Measurements from ENCODE around the gene KCNQ1.

The KCNQ1 gene

DNA sequence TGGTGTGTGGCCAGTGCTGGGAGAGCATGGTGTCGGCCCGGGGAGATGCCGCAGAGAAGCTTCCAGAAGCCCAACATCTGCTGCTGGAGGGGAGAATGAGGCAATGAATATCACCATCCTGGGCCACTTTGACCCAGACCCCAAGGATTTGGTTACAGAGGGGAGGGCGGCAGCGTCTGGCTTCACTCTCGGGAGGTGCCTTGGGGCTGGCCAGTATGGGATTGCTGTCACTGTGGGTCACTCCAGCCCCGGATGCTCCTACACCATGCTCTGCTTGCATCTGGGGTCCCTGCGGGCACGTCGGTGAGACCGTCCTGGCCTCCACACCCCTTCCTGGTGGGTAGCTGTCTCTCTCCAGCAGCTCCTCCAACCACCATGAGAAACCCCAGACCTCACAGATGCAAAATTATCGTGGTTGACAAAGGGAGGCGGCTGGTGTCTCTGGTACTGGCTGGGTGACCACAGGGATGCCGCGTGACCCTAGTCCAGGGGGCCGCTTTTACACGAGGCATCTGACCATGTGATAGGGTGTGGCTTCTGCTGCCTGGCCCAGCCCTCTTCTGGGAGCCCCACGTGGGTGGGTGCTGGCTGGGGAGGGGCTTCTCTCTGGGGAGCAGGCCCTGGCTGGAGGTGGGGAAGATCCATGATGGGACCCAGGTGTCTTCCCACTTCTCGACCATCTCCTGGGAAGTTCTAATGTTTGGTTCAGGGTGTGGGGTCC, 5.7 kb downstream of the KCNQ1 start:
- Mint-ChIP-seq H3K4me3 (no peak overlapping the region), H3K4me1 (ENCODE audit: low read depth) (peaks cover 14% of the 10 kb centered on the region), H3K9me3 (no peaks in the 10 kb centered on the region), H3K27me3 (ENCODE audit: low read depth) (peaks cover under 1% of the 10 kb centered on the region), H3K27ac (no peak overlapping the region), H3K36me3 (ENCODE audit: low read depth) (no peaks in the 10 kb centered on the region)

DNA sequence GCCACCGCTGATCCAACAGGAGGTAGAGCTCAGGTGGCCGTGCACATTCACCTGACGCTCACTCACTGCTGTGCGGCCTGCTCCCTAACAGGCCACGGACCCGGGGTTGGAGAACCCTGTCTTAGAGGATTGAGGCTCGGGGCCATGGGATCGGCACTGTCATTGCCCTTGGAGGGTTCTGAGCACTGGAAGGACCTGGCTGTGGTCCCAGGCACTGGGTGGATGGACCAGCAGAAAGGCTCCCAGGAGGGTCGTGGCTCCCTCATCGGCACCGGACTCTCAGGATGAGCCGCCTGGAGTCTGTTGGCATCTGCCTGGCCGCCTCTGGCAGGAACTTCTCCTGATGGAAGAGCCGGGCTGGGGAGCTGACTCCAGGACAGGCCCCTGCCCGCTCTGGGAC, 6.5 kb downstream of the KCNQ1 start:
- H3K36me3 Mint-ChIP-seq (ENCODE audit: low read depth), result no peaks in the 10 kb centered on the region
- no peak overlapping the region for H3K4me3 Mint-ChIP-seq
- no peak overlapping the region for H3K27ac Mint-ChIP-seq
- peaks cover 14% of the 10 kb centered on the region for H3K4me1 Mint-ChIP-seq (ENCODE audit: low read depth)
- H3K9me3 Mint-ChIP-seq, result no peaks in the 10 kb centered on the region
- H3K27me3 Mint-ChIP-seq (ENCODE audit: low read depth), result no peaks in the 10 kb centered on the region

DNA sequence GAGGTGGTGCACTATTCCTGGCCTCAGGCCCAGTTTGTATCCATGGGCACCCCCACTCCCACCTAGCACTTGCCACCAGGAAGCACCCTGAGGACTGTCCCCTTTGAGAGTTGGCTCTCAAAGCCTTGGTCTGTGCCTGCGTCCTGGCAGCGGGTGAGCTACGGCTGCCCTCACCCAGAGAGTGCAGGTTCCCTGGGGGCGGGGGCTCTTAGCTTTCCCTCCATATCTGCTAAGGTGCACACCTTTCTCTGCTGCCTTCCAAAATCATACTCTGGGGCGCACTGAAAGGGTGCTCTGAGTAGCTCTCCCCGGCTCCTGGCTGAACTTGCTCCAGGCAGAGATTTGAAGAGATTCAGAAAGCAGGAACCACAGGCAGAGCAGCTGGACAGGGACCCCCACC, 7.1 kb downstream of the KCNQ1 start:
- no peak overlapping the region for H3K27ac Mint-ChIP-seq
- no peaks in the 10 kb centered on the region for H3K27me3 Mint-ChIP-seq (ENCODE audit: low read depth)
- no peak overlapping the region for H3K4me3 Mint-ChIP-seq
- no peaks in the 10 kb centered on the region for H3K9me3 Mint-ChIP-seq
- no peaks in the 10 kb centered on the region for H3K36me3 Mint-ChIP-seq (ENCODE audit: low read depth)
- peaks cover 11% of the 10 kb centered on the region for H3K4me1 Mint-ChIP-seq (ENCODE audit: low read depth)

DNA sequence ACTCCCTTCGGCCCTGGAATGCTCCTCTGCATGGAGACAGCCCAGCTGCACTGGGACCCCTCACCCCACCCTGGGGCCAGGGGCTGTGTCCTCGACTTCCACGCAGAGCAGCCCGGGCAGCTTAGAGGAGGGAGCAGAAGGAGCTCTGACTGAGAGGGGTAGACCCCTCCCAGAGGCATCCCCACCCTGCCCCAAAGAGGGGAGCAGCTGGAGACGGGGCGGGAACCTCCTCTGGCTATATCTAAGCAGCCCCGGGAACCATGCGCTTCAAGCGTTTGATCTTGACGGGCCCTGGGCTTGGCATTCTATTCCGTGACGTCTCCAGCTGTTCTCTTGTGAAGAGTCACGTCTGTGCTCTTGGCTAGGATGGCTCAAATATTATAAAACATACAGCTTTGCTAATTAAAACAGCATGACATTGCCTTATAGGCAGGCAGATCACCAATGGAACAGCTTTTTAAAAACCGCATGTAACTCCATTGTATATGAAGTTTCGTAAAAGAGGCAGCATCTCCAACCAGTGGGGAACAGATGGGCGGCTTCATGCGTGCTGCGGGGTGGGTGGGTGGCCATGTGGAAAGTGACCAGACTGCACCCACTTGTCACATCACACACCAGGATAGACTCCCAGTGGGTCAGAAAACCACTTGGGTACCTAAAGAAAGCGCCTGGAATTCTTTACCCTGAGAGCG, 7.7 kb downstream of the KCNQ1 start:
- Mint-ChIP-seq H3K9me3 (no peaks in the 10 kb centered on the region), H3K4me1 (ENCODE audit: low read depth) (peaks cover 6% of the 10 kb centered on the region), H3K4me3 (no peak overlapping the region), H3K36me3 (ENCODE audit: low read depth) (no peaks in the 10 kb centered on the region), H3K27ac (no peak overlapping the region), H3K27me3 (ENCODE audit: low read depth) (no peaks in the 10 kb centered on the region)

DNA sequence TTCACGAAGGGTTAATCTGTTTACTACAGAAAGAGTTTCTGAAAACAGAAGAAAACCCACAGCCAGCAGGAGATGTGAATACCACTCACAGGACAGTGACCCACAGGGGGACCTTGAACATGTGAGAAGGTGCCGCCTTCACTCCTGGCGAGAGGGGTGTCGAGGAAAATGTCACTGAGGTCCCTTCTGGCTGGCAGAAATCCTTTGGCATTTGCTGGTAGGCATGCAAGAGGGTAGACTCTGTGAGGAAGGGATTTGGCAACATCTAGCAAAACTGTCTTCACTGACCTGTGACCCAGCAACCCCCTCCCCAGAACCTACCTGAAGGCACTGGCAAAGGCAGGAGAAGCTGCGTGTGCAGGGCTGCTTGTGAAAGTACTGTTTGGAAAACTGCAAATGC, 8.6 kb downstream of the KCNQ1 start:
- no peaks in the 10 kb centered on the region for H3K36me3 Mint-ChIP-seq (ENCODE audit: low read depth)
- H3K9me3 Mint-ChIP-seq, result no peaks in the 10 kb centered on the region
- no peak overlapping the region for H3K4me3 Mint-ChIP-seq
- H3K27me3 Mint-ChIP-seq (ENCODE audit: low read depth), result no peaks in the 10 kb centered on the region
- H3K4me1 Mint-ChIP-seq (ENCODE audit: low read depth), result peaks cover 1% of the 10 kb centered on the region
- no peak overlapping the region for H3K27ac Mint-ChIP-seq

DNA sequence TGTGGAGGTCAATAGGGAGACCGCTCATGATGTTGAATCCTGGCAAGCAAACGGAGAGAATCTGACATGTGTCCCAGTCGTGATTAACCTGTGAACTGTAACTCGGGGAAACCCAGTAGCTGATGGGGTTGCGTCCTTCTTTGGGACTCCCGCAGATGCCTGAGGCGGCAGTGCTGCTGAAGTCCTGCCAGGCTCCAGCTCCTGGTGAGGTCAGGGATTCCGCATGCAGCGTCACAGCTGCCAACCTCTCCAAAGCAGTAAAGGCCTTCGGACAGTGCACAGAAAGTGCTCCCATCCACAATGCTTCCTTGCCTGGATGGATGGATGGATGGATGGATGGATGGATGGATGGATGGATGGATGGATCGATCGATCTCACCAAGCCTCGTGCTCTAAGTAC, 13.5 kb downstream of the KCNQ1 start:
- H3K4me1 Mint-ChIP-seq (ENCODE audit: low read depth), result no peaks in the 10 kb centered on the region
- no peaks in the 10 kb centered on the region for H3K27me3 Mint-ChIP-seq (ENCODE audit: low read depth)
- H3K27ac Mint-ChIP-seq, result no peak overlapping the region
- no peaks in the 10 kb centered on the region for H3K9me3 Mint-ChIP-seq
- no peak overlapping the region for H3K4me3 Mint-ChIP-seq
- H3K36me3 Mint-ChIP-seq (ENCODE audit: low read depth), result no peaks in the 10 kb centered on the region

DNA sequence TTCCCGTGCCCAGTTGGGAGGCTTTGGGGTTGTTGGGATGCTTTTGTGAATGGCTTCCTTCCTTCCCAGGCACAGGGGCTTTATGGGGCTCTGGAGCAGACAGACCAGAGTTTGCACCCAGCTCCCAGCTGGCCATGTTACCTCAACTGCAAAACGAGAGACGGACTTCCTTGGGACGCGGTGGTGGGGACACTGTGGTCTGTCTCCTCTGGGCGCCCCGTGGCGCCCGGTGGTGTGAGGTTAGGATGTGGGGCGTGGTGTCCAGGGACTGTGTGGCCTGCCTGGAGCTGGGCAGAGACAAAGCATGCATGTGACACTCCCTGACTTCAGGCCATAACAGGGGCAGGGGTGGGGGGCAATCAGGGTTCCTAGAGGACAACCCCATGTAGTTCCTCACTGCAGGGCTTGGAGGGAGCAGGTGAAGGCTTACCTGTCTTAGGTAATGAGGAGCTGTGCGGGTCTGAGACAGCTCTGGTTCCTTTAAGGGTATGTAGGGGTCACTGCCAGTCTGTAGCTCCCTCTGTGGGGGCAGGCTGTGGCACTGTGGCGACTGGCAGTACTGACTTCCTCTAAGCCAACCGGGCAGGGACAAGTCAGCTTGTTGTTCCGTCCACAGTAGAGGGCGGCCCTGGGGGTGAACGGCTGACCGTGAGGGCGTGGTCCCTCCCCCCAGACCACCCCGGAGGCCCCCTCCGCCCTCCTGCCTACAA, 14.4 kb downstream of the KCNQ1 start:
- no peaks in the 10 kb centered on the region for H3K9me3 Mint-ChIP-seq
- H3K27ac Mint-ChIP-seq, result no peak overlapping the region
- H3K36me3 Mint-ChIP-seq (ENCODE audit: low read depth), result no peaks in the 10 kb centered on the region
- H3K4me3 Mint-ChIP-seq, result no peak overlapping the region
- no peaks in the 10 kb centered on the region for H3K27me3 Mint-ChIP-seq (ENCODE audit: low read depth)
- H3K4me1 Mint-ChIP-seq (ENCODE audit: low read depth), result no peaks in the 10 kb centered on the region

DNA sequence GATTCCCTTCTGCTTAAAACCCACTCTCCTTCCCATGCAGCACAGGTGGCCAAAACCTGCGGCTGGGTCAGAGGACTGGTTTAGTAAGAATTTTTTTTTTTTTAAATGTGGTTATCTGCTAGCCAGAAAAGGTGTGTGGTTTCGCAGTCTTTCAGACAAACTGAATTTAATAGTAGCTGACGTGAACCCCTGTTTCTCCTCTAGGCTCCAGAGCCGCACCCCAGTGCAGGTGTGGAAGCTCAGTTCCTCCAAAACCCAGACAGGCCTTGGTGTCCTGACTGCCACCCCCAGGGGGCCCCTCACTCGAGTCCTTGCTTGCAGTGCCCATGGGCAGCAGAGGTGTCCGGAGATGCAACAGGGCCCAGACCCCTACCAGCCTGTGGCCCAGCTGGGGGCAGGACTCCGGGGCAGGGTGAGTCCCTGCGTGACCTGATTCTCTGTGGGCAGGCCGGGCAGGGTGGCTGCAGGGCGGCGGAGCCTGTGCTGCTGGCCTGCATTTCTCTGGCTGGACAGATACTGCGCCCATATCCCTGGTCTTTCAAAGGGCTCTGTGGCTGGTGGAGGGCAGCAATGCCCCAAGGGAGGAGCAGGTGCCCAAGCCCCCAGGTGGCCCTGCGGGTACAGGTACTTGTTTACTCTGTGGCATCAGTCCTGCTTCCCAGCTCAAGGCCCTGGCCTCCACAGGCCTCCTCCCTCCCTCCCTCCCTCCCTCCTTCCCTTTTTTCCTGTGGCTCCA, 15.2 kb downstream of the KCNQ1 start:
- Mint-ChIP-seq H3K36me3 (ENCODE audit: low read depth) (no peaks in the 10 kb centered on the region), H3K27ac (no peak overlapping the region), H3K9me3 (no peaks in the 10 kb centered on the region), H3K4me1 (ENCODE audit: low read depth) (no peaks in the 10 kb centered on the region), H3K4me3 (no peak overlapping the region), H3K27me3 (ENCODE audit: low read depth) (no peaks in the 10 kb centered on the region)

DNA sequence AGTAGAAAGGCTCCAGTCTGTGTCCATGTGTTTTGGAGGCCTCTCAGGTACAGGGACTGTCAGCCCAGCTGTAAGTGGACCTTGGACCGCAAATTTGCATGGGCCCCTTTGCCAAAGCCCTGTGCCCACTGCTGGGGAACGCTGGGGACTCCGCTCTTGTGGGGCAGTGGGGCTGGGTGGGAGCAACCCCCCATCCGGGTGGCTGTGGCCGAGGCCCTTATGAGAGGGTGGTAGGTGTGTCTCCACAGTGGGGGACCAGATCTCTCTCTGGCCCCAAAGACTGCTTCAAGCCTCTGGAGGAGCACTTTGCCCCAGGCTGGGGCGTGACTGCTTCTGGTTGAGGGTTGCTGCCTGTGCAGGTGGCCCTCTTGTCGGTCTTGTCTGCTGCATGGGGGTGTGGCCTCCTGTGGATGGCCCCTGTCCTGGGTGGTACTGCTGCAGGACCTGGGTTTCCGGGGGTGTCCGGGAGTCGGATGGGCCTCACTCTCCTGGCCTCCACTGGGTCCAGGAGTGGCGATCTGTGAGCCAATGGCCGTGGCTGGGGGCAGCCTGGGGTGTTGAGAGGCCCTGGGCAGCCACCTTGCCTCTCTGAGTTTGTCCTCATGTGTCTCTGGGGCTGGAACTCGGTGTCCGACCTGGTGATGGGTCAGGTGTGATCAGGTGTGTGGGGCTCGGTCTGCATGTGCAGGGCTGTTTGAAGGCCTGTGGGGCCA, 15.9 kb downstream of the KCNQ1 start:
- Mint-ChIP-seq H3K9me3 (no peaks in the 10 kb centered on the region), H3K27ac (no peak overlapping the region), H3K4me1 (ENCODE audit: low read depth) (no peaks in the 10 kb centered on the region), H3K27me3 (ENCODE audit: low read depth) (no peaks in the 10 kb centered on the region), H3K4me3 (no peak overlapping the region), H3K36me3 (ENCODE audit: low read depth) (no peaks in the 10 kb centered on the region)

DNA sequence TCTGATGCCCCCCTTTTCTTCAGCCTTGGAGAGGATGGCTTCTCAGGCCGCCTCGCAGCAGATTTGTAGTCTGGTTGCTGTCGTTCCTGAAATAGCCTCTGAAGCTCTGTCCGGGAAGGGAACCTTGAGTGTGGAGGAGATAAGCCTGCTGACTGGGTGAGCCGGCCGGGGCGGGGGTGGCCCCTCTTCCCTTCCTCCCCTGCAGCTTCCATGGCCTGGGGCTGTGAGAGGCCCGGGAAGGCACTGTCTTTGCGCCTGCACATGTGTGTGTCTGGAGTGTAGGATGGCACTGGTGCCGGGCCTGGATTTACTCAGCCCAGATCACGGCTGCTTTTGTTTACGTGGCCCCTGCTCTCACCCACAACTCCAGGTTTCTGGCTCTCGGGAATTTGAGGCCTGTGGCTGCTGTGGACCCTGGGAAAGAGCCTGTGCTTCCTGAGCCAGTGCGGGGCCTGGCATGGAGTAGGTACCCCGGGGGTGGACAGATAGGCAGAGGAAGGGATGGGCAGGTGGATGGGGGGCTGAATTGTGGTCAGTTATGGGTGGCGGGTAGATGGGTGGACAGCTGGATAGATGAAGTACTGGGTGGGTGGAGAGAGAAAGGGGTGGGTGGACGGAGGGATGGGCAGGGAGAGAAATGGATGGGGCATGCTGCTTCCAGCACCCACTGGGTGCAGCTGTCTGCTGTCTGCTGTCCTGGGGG, 16.6 kb downstream of the KCNQ1 start:
- no peaks in the 10 kb centered on the region for H3K27me3 Mint-ChIP-seq (ENCODE audit: low read depth)
- no peaks in the 10 kb centered on the region for H3K36me3 Mint-ChIP-seq (ENCODE audit: low read depth)
- no peaks in the 10 kb centered on the region for H3K9me3 Mint-ChIP-seq
- no peak overlapping the region for H3K4me3 Mint-ChIP-seq
- no peak overlapping the region for H3K27ac Mint-ChIP-seq
- H3K4me1 Mint-ChIP-seq (ENCODE audit: low read depth), result peaks cover under 1% of the 10 kb centered on the region

DNA sequence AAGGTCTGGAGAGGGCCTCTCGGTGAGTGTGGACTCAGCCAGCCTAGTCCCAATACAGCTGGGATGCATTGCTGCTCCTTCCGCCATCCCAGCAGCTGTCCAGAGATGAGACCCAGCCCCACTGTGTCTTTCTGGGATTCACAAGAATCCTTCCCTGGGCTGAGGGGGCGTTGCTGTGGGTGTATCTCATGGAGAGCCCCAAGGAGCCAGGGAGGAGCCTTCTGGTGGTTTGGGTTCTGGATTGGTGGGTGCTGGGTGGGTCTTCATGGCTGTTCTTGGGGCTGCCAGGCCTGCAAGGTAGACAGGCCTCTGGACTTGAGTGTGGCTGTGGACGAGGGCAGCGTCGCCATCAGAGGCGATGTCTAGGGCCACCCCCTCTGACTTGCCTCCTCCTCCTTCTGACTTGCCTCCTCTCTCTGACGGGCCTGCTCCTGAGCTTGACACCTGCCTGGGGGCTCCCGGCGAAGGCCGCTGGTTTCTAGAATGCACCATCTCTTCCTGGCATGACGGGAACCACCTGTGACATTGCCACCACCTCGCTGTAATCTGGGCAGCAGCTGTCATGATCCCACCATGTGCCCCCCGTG, 17.2 kb downstream of the KCNQ1 start:
- peaks cover 4% of the 10 kb centered on the region for H3K4me1 Mint-ChIP-seq (ENCODE audit: low read depth)
- H3K36me3 Mint-ChIP-seq (ENCODE audit: low read depth), result no peaks in the 10 kb centered on the region
- H3K27me3 Mint-ChIP-seq (ENCODE audit: low read depth), result no peaks in the 10 kb centered on the region
- no peaks in the 10 kb centered on the region for H3K9me3 Mint-ChIP-seq
- H3K27ac Mint-ChIP-seq, result no peak overlapping the region
- no peak overlapping the region for H3K4me3 Mint-ChIP-seq

DNA sequence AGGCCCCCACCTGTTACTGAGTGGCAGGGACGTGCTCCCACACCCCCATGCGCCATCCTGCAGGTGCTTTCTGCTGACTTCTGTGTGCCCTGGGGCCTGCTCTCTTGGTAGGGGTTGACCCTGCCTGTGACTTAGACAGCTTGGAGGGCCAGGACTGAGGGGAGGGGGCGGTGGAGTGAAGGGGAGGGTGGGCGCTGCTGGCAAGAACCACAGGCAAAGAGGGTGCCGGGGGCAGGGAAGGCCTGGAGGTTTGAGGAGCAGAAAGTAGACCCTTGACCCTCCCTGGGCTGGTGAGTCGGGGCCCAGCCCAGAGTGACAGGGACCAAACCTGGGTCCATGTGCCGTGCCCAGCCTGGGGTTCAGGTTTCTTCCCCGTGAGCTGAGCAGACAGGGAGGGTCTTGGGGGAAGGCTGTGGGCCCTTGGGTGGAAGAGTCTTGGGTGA, 17.8 kb downstream of the KCNQ1 start:
- no peak overlapping the region for H3K4me3 Mint-ChIP-seq
- H3K27ac Mint-ChIP-seq, result no peak overlapping the region
- H3K9me3 Mint-ChIP-seq, result no peaks in the 10 kb centered on the region
- H3K27me3 Mint-ChIP-seq (ENCODE audit: low read depth), result no peaks in the 10 kb centered on the region
- no peaks in the 10 kb centered on the region for H3K36me3 Mint-ChIP-seq (ENCODE audit: low read depth)
- H3K4me1 Mint-ChIP-seq (ENCODE audit: low read depth), result peaks cover 9% of the 10 kb centered on the region

DNA sequence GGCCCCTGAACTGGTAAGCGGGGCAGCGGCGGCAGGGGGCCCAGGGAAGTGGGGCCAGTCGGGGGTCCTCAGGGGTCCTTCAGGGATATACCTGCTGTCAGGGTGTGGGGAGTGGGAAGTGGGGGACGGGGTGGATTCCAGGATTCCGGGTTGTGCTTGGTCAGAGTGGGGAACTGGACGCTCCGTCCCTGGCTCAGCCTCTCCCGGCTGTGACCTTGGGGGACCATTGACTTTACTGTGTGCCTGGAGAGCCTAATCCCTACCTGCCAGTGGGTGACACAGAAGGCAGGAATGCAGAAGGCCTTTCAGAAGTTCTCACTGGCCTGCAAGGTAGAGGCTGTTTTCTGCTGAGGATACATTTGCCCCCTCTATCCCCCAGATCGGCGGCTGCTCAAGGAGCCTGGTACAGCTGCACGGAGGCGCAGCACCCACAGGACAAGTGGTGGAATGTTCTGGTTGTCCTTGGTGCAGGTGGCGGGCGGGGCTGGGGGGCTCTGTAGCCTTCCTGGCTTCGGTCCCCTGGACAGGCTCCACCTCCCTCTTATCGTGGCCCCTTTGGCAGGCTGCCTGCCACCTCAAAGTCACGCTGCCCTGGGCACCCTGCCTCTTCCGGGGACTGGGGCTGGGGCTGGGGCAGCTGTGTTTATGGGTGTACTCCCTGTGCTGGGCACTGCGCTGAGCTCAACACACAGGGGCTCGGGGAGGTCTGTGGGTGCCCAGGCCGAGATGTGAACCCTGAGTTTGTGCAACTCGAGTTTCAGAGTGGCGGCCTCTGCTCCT, 18.4 kb downstream of the KCNQ1 start:
- Mint-ChIP-seq H3K4me1 (ENCODE audit: low read depth) (peaks cover 14% of the 10 kb centered on the region), H3K27ac (no peak overlapping the region), H3K27me3 (ENCODE audit: low read depth) (no peaks in the 10 kb centered on the region), H3K4me3 (no peak overlapping the region), H3K9me3 (no peaks in the 10 kb centered on the region), H3K36me3 (ENCODE audit: low read depth) (no peaks in the 10 kb centered on the region)
